HG02885 (cell line): ENCODE data around the gene KIF26B.
A peak's percentile ranks its signal among the peaks of the same experiment; 100 is the strongest.
"Not testable (repeated sequence)": the region's sequence is repeated elsewhere in the genome, so short reads cannot be mapped to it uniquely, and the experiment has no call there.

Experiments used
- ATAC-seq: cut with Tn5 transposase; IDR thresholded peaks from one replicate; pipeline ENCODE4 v1.9.1; 2021; ENCODE audit warnings: mild to moderate bottlenecking; ENCODE audit not compliant: unreplicated experiment, poor library complexity

The KIF26B gene

DNA sequence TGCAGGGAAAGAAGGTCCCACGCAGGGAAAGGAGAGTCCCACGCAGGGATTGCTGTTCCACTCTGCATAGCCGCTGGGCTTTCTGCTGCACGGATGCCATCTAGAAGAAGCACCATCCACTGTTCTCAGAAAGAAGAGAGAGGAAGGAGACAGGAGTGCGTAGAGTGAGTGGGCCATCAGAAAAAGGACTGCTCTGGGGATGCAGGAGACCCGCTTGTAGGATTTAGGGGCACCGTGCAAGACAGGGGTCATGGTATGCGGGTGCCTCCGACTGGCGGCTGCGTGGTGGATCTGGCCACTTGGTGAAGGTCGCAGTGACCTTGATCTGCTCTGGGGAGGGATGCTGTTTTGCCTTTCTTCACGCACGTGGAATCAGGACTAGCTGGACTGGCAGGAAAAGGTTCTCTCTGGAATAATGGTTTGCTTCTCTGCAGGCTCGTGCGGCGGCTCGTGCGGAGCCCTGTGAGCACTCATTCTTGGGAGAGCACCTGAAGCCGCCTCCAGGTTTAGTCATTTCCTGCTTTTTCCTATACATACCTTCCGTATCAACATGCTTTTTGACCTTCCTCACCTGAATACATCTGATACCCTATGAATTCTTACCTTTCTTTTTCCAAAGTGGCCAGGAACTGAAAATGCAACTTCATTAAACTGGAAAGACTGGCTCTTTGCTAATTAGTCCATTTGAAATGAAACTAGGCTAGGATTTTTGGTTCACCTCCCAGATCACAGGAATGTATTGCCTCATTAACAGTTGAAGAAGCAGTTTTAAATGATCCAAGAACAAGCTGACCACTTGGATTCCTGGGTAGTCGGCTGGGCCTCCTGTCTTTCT lies 181.6 kb downstream of the KIF26B start:
- ATAC-seq = no peak

DNA sequence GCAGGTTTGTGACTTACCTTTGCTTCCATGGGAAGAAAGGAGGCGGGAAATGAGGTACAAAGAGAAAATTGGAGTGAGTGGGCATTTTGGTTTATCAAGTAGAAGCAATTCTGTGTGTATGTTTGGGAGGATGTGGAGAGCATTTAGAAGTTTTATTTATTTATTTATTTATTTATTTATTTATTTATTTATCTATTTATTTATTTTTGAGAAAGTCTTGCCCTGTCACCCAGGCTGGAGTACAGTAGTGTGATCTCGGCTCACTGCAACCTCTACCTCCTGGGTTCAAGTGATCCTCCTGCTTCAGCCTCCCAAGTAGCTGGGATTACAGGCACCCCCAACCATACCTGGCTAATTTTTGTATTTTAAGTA lies 182.2 kb downstream of the KIF26B start:
- ATAC-seq = not testable (repeated sequence)

GRCh38 chr1:245337829-245338484 lies 183.2 kb downstream of the KIF26B start:
- no peak for ATAC-seq

GRCh38 chr1:245338485-245338877 lies 183.7 kb downstream of the KIF26B start:
- ATAC-seq = no peak

- no peak for ATAC-seq
Observed at GRCh38 chr1:245341743-245342142, 187.0 kb downstream of the KIF26B start.

- ATAC-seq = no peak
Observed at GRCh38 chr1:245345191-245345884, 190.6 kb downstream of the KIF26B start.

- ATAC-seq = no peak
Observed at GRCh38 chr1:245348626-245349025, 193.8 kb downstream of the KIF26B start.

- ATAC-seq = no peak
Observed at GRCh38 chr1:245353411-245353810, 198.6 kb downstream of the KIF26B start.

DNA sequence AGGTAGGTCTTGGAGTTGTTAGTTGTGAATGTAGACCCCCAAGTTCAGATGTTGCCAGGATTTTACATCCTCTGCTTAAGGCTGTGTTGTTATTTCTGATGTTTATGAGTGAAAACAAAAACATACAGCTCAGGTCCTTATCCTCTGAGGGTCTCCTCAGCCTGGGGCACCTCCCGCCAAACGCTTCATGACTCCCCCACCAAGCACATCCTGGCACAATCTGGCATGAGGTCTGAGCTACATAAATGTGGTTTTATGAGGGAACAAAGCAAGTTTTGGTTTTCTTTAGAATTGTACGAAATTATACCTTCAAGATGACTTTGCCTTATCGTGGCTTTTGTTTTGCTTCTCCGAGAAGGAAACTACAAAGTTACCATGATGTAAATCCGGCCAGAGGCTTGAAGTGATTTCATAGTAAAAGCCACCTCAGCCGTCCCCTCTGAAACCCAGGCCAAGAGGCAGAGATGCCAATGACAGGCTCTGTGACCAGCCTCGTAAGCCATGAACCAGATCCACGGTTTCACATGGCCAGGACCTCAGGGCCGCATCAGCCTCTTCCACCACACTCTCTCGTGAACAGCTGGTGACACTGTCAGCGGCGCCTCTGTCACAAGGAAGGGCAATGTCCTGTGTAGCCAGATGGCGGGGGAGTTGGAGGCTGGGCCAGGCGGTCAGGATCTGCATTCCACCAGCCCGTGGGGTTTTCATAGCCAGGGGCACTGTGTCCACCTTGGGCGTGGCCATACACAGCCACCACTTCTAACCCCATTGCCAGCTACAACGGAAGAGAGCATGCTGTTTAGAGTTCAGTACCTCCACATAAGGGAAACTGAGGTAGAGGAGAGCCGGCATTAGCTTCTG lies 199.4 kb downstream of the KIF26B start:
- ATAC-seq = no peak

GRCh38 chr1:245355851-245356630 lies 201.3 kb downstream of the KIF26B start:
- ATAC-seq = not testable (repeated sequence)

GRCh38 chr1:245356891-245357585 lies 202.3 kb downstream of the KIF26B start:
- no peak for ATAC-seq

DNA sequence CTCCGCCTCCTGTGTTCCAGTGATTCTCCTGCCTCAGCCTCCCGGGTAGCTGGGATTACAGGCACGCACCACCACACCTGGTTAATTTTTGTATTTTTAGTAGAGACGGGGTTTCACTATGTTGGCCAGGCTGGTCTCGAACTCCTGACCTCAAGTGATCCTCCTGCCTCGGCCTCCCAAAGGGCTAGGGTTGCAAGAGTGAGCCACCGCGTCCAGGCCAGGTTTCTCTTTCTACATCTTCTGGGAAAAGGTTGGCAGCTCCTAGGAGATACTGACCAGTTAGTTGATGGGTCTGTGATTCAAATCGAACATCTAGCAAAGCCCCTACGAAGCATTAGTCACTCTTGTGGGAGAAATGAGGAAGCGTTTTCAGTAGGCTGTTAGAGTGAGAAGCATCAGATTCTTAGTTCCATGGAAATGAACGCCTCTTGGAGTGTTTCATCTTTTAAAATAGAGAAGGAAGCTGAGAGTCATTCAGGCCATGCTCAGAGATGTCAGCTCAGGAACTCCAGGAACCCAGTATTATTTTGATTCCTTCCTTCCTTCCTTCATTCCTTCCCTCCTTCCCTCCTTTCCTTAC lies 204.4 kb downstream of the KIF26B start:
- ATAC-seq = not testable (repeated sequence)

- ATAC-seq = no peak
Observed at GRCh38 chr1:245361065-245361464, 206.3 kb downstream of the KIF26B start.

DNA sequence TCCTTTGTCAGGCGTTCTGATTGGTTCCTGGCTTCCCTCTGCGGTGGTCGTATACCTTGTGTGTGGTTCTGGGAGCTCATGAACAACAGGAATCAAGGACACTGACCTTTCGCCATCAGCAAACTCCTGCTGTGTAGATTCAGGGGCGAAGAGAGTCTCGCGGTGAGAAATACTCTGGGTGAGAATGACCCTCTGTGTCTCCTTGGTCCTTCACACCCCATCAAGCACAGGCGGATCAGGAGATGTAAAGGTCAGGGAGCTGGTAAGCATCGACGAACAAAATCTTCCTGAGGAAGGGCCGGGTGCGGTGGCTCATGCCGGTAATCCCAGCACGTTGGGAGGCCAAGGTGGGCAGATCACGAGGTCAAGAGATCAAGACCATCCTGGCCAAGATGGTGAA lies 207.2 kb downstream of the KIF26B start:
- no peak for ATAC-seq

DNA sequence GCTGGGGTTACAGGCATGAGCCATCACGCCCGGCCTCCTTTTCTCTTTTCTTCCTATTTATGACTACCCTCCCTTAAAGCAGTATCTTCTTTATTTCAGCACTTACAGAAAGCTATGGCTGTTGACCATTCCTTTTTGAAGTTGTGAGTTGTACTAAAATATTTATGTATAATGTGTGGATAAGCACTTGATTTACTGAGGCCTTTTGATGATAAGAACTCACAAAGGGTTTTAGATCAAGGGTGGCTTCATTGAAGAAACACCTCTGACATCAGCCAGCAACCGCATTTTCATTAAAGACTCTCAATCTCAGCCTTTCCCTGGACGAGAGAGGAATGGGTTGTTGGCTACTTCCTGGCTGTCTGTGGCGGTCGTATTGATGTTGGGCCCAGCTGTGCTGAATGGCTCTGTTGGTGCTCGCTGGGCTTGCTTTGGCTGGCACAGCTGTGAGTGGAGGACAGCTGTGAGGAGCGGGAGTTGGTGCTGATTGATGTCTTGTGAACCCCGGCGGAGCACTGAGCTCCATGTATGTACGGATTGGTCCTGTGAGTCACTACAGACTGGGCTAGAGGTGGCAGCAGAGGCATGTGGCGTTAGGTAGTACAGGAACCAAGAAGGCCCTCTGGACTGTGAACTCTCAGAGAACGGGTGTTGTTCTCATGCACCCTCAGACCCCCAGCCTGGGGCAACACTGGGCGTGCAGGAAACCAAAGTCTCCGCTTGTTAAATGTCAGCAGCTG lies 208.8 kb downstream of the KIF26B start:
- ATAC-seq = no peak

DNA sequence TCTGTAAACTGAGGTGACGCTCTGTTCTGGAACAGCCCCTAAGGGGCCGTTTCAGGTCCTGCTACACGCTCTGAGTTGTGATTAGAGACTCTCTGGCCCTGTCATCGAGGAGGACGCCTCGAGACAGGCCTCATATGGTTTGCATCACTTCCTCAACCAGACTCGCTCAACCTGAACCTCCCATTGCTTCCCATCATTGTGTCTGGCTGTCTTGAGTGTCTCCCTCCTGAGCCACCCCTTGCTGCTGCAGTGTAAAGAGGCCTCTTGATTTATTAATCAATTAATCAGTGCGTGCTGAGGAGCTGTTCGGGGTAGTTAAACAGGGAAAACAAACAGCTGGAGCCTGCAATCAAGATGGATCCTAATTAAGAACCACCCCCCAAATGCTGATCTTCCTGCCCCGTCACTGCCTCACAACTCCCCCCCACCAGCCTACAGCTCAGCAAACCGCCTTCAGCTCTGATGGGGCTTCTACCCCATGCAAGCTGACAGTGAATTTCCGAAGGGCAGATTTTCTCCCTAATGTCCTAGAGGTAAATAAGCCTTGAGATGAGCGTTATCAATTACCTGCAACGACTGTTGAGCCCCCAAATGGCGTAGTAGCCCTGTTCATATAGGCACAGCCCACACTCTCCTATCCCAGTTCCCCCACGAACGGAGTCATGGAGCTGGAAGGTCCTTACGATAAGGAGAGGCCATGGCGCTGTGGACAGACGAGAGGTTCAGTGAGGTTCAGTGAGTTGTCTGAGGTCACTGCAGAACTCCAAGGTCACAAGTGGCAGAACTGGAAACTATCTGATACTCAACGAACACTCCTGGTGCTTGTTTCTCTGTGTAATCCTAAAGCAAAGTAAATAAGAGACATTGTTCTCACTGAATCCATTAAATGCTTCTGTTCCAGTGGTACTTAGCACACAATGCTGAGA lies 210.6 kb downstream of the KIF26B start:
- ATAC-seq = peak; percentile 45

- ATAC-seq = no peak
Observed at GRCh38 chr1:245366886-245367285, 212.1 kb downstream of the KIF26B start.
